Measurements from ENCODE around the gene ZNF345.

ZNF345 gene

DNA sequence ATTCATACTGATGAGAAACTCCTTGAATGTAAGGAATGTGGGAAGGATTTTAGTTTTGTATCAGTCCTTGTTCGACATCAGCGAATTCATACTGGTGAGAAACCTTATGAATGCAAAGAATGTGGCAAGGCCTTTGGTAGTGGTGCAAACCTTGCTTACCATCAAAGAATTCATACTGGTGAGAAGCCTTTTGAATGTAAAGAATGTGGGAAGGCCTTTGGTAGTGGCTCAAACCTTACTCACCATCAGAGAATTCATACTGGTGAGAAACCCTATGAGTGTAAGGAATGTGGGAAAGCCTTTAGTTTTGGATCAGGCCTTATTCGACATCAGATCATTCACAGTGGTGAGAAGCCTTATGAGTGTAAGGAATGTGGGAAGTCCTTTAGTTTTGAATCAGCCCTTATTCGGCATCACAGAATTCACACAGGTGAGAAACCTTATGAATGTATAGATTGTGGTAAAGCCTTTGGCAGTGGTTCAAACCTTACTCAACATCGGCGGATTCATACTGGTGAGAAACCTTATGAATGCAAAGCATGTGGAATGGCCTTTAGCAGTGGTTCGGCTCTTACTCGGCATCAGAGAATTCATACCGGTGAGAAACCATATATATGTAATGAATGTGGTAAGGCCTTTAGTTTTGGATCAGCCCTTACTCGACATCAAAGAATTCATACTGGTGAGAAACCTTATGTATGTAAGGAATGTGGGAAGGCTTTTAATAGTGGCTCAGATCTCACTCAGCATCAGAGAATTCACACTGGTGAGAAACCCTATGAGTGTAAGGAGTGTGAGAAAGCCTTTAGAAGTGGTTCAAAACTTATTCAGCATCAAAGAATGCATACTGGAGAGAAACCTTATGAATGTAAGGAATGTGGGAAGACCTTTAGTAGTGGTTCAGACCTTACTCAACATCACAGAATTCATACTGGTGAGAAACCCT, 26.6 kb downstream of the ZNF345 start:
- TF ChIP-seq CTCF (IDR thresholded peaks at IDR 0.05; ENCODE audit: low read depth, low read length), result no peak
- H3K4me3 ChIP-seq (ENCODE audit: low read depth, low read length), result no peak overlapping the region

- no peak overlapping the region for H3K4me3 ChIP-seq (ENCODE audit: low read depth, low read length)
- no peak for TF ChIP-seq CTCF (IDR thresholded peaks at IDR 0.05; ENCODE audit: low read depth, low read length)
Measured at GRCh38 chr19:36891768-36892357, 41.2 kb downstream of the ZNF345 start.

DNA sequence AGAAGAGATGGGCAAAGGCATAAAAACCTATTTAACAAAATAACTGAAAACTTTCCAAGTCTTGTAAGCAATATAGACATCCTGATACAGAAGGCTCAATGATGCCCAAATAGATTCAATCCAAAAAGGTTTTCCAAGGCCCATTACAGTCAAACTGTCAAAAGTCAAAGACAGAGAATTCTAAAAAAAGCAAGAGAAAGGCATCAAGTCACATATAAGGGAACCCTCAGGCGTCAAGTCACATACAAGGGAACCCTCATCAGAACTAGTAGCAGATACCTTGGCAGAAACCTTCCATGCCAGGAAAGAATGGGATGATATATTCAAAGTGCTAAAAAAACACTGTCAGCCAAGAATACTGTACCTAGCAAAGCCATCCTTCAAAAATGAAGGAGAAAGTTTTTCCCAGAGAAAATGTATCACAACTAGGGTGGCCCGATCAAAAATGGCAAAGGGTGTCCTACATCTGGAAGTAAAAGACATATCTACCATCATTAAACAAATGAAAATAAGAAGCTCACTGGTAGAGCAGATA, 44.2 kb downstream of the ZNF345 start:
- no peak overlapping the region for H3K4me3 ChIP-seq (ENCODE audit: low read depth, low read length)
- TF ChIP-seq CTCF (IDR thresholded peaks at IDR 0.05; ENCODE audit: low read depth, low read length), result no peak

GRCh38 chr19:36898422-36898821, 47.7 kb downstream of the ZNF345 start:
- no peak for TF ChIP-seq CTCF (IDR thresholded peaks at IDR 0.05; ENCODE audit: low read depth, low read length)
- no peak overlapping the region for H3K4me3 ChIP-seq (ENCODE audit: low read depth, low read length)

DNA sequence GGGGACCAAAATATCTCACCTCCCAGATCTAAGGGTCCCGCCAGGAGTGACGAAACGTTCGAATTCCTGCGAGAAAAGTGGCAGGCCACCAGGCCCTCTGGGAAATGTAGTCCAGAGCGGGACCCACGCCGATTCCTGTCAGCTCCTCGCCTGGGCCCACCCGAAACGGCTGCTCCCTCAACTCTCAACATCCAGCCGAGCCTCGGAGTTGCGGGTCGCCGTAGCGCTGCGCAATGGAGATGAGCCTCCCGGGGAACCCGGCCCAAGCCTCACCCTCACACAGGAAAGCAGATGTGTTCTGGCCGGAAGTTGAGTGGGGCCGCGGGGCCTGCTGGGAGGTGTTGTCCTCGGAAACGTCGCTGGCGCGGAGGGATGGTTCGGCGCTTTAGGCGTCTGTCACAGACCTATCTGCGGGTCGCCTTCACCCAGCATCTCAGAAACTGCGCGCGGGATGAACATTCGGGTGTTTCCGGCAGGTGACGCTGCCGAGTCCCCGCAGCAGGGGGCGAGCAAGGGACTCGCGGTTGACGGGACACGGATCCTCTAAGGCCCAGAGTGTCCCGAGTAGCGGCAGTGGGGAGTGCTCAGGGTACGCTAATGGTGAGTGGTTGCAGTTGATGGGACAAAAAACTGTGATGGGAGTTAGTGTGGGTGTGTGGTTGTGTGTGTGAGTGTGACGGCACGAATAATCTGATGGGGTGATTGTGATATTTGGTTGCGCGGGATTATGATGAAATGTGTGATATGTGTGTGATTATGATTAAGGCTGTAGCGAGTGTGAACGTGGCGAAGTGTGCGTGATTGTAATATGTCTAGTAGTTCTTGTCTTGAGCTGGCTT, 65.5 kb downstream of the ZNF345 start, which contains the start of the genes ZNF568 and ZNF829:
Gene ZNF568 (plus strand): TSS at position 341 of the 839 bp plus-strand sequence. CDS start 6,439 bp downstream, outside the sequence.
Gene ZNF829 (minus strand): TSS at position 300 of the 839 bp plus-strand sequence. CDS start 1,124 bp downstream, outside the sequence.
- peak; percentile 65 for TF ChIP-seq CTCF (IDR thresholded peaks at IDR 0.05; ENCODE audit: low read depth, low read length)
- peak within 1 kb of the TSS; percentile 71 for H3K4me3 ChIP-seq (ENCODE audit: low read depth, low read length)

- H3K4me3 ChIP-seq (ENCODE audit: low read depth, low read length), result peak overlapping the region; percentile 71
- TF ChIP-seq CTCF (IDR thresholded peaks at IDR 0.05; ENCODE audit: low read depth, low read length), result no peak
Measured at GRCh38 chr19:36916991-36917390, 66.3 kb downstream of the ZNF345 start.
